Prostate gland (tissue), 2 donors: ENCODE data around the gene GHR. TPM values are rescaled to one million over a fixed set of nuclear protein-coding genes. Genes with fewer than 3 reads are reported as not detected.

ENCODE experiments used
- DNase-seq: peaks from one replicate; pipeline ENCODE4 v3.0.0-alpha.2; 2019; ENCODE audit warnings: low spot score
- H3K27ac ChIP-seq, 2 donors: fragments of 200-600 bp; sonication (generic); 2 replicates each; pipeline ENCODE4 v1.5.1; 2017 to 2019
- H3K27me3 ChIP-seq: fragments of 200-600 bp; sonication (generic); replicated peaks from 2 replicates; pipeline ENCODE4 v1.5.1; 2019; ENCODE audit not compliant: insufficient read depth
- H3K36me3 ChIP-seq, 2 donors: fragments of 200-600 bp; sonication (generic); 1 replicate in 1 of 2; 2 replicates in 1 of 2; pipeline versions ENCODE4 v1.5.1 to v1.8.1; 2017 to 2019
- H3K4me1 ChIP-seq: fragments of 200-600 bp; sonication (generic); replicated peaks from 2 replicates; pipeline ENCODE4 v1.5.1; 2019
- H3K4me3 ChIP-seq, 2 donors: fragments of 200-600 bp; sonication (generic); 2 replicates each; pipeline ENCODE4 v1.5.1; 2017 to 2019
- H3K9me3 ChIP-seq: fragments of 200-600 bp; sonication (generic); 2 replicates; pipeline ENCODE4 v1.5.1; 2017
- CTCF ChIP-seq, 4 experiments: fragments of 200-600 bp in 2 of 4; fragments of 450-650 bp in 2 of 4; sonication (generic) in 2 of 4; IDR thresholded peaks; 1 replicate in 3 of 4; 2 replicates in 1 of 4; pipeline ENCODE4 v1.5.1; 2016 to 2019; ENCODE audit warnings: antibody characterized with exemption in 4 of 4, mild to moderate bottlenecking in 2 of 4, moderate library complexity in 2 of 4
- POLR2A ChIP-seq: fragments of 450-650 bp; IDR thresholded peaks from one replicate; pipeline ENCODE4 v1.6.1; 2016; ENCODE audit warnings: antibody characterized with exemption, mild to moderate bottlenecking
- POLR2AphosphoS5 ChIP-seq: sonication (generic); formaldehyde crosslinking; IDR thresholded peaks from one replicate; pipeline ENCODE4 v1.6.1; 2017; ENCODE audit warnings: antibody characterized with exemption
- WGBS: methylation state at CpG from one replicate; pipeline ENCODE4 v1.1.5; 2018; 5-methylcytosine and 5-hydroxymethylcytosine counted together
- intact Hi-C: fragments of 100-400 bp; cut with DNase I; formaldehyde crosslinking; loops from one replicate; pipeline ENCODE4 v1.14.2; 2022
- total RNA-seq, 2 donors: library from RNA; depleted of rRNA; stranded (reverse); fragments of >200 nt; gene quantifications; one replicate each; pipeline ENCODE4 v1.1.0, GENCODE V29; 2016

The GHR gene
- total RNA-seq, 2 donors from 2014 or later: 11.8 to 15.5 TPM

DNA sequence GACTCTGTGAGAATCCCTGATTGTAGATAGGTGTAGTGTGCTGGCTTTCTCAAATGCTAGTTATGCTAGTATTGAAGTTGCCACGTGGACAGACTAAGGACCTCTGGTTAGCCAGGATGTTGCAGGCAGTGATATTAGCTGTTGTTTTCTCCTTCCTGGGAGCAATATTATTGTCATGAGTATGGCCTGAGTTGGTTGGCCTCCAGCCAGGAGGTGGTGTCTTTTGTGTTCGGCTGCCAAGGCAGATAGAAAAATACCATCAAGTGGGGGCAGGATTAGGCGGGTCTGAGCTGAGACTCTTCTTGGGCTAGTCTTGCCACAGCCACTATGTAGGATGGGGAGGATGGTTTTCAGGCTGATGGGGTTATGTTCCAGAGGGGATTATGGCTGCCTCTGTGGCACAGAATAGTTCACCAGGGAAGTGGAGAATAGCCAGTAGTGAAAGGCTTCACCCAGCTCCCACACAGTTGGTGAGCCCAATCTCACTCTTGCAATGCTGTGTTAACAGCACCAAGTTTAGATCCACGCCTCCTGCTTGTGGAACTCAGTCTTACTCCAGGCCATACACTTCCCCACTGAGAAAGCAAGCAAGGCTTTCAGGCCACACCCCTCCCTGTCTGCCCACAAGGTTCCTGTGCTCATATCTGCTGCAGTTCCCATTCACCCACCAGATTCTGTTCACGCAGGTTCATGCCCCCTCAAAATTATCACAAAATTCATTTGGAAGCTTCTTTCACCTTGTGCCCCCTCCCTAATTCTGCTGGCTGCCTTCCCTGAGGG is 31.2 kb downstream of the GHR start:
- no peak for TF ChIP-seq POLR2AphosphoS5
- no peak for TF ChIP-seq POLR2A
- no peak for TF ChIP-seq CTCF (IDR thresholded peaks at IDR 0.05)
- H3K4me1 ChIP-seq: no peaks in the 10 kb centered on the region
- no peak overlapping the region for H3K27ac ChIP-seq
- intact Hi-C loops: no loop called here
- H3K27me3 ChIP-seq: no peaks in the 10 kb centered on the region
- no peaks in the 10 kb centered on the region for H3K9me3 ChIP-seq
- no peak for DNase-seq
- 87% methylated on average over 5 of the region's 5 CpGs for WGBS
- H3K4me3 ChIP-seq: no peak overlapping the region
- H3K36me3 ChIP-seq: no peaks in the 10 kb centered on the region

- H3K36me3 ChIP-seq: no peaks in the 10 kb centered on the region
- WGBS: 90% methylated on average over 1 of the region's 1 CpG
- intact Hi-C loops: no loop called here
- H3K27ac ChIP-seq: peak overlapping the region in 1 of 2 donors; percentile 22
- TF ChIP-seq CTCF (IDR thresholded peaks at IDR 0.05): no peak
- no peak for TF ChIP-seq POLR2A
- no peak for TF ChIP-seq POLR2AphosphoS5
- no peaks in the 10 kb centered on the region for H3K27me3 ChIP-seq
- H3K4me3 ChIP-seq: no peak overlapping the region
- DNase-seq: no peak
- no peaks in the 10 kb centered on the region for H3K4me1 ChIP-seq
- no peaks in the 10 kb centered on the region for H3K9me3 ChIP-seq
These were observed 37.8 kb downstream of the GHR start for GRCh38 chr5:42461033-42461432.

GRCh38 chr5:42461507-42461906 is 38.3 kb downstream of the GHR start:
- 60% methylated on average over 1 of the region's 1 CpG for WGBS
- Histone ChIP-seq H3K4me1 (no peaks in the 10 kb centered on the region), H3K36me3 (no peaks in the 10 kb centered on the region), H3K9me3 (no peaks in the 10 kb centered on the region), H3K4me3 (no peak overlapping the region), H3K27me3 (no peaks in the 10 kb centered on the region), H3K27ac (peak overlapping the region in 1 of 2 donors; percentile 22)
- TF ChIP-seq CTCF (IDR thresholded peaks at IDR 0.05) (no peak), POLR2AphosphoS5 (peak; percentile 66), POLR2A (no peak)
- intact Hi-C loops: no loop called here
- DNase-seq: peak; percentile 30

DNA sequence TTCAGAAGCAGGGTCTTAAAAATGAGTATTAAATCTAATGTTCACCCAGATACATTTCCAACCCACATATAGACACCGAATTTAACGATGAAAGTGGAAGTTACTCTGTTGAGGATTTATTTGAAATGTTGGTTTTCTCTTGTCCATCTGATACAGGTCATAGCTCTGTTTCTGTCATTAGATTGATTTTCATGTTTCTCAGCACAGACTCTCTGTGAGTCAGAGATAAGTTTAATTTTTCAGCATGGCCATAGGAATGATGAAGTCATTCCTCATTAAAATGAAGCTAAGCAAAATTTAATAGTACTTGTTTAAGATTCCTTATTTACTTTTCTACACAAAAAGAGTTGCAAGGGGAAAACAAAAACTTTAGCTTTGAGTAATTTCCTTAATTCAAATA is 38.8 kb downstream of the GHR start:
- no peak for TF ChIP-seq POLR2A
- TF ChIP-seq POLR2AphosphoS5: no peak
- TF ChIP-seq CTCF (IDR thresholded peaks at IDR 0.05): no peak
- Histone ChIP-seq H3K9me3 (no peaks in the 10 kb centered on the region), H3K4me3 (no peak overlapping the region), H3K4me1 (no peaks in the 10 kb centered on the region), H3K27ac (peak overlapping the region in 1 of 2 donors; percentile 22), H3K36me3 (no peaks in the 10 kb centered on the region), H3K27me3 (no peaks in the 10 kb centered on the region)
- intact Hi-C loops: no loop called here
- no peak for DNase-seq
- 58% methylated on average over 2 of the region's 2 CpGs for WGBS

- intact Hi-C loops: no loop called here
- TF ChIP-seq POLR2AphosphoS5 (no peak), POLR2A (no peak), CTCF (IDR thresholded peaks at IDR 0.05) (no peak)
- no peak overlapping the region for H3K4me3 ChIP-seq
- no peaks in the 10 kb centered on the region for H3K27me3 ChIP-seq
- H3K4me1 ChIP-seq: peaks cover 3% of the 10 kb centered on the region
- no peak overlapping the region for H3K27ac ChIP-seq
- no peak for DNase-seq
- H3K36me3 ChIP-seq: no peaks in the 10 kb centered on the region
- no peaks in the 10 kb centered on the region for H3K9me3 ChIP-seq
- WGBS: 89% methylated on average over 5 of the region's 5 CpGs
These were observed 44.3 kb downstream of the GHR start for GRCh38 chr5:42467572-42467971.
